OCI-LY1 (cell line): ENCODE data around the gene GPLD1.

Experiments used
- H2AFZ ChIP-seq: fragments of 200-600 bp; sonication (generic), shearing (Covaris generic); 2 replicates; pipeline ENCODE4 v1.6.0; 2014; ENCODE audit warnings: antibody characterized with exemption, mild to moderate bottlenecking, low read length
- H3F3A ChIP-seq: fragments of 200-600 bp; sonication (generic), shearing (Covaris generic); 2 replicates; pipeline ENCODE4 v1.6.0; 2014; ENCODE audit warnings: mild to moderate bottlenecking, antibody characterized with exemption, low read length, moderate library complexity; ENCODE audit not compliant: insufficient read depth
- H3K27ac ChIP-seq: fragments of 200-600 bp; sonication (generic); 2 replicates; pipeline ENCODE4 v1.5.1; 2014; ENCODE audit warnings: low read length, mixed run types, mild to moderate bottlenecking, low read depth; ENCODE audit not compliant: poor library complexity, severe bottlenecking
- H3K27me3 ChIP-seq: fragments of 200-600 bp; sonication (generic); 2 replicates; pipeline ENCODE4 v1.6.0; 2014; ENCODE audit warnings: antibody characterized with exemption, mild to moderate bottlenecking, low read length, moderate library complexity; ENCODE audit not compliant: insufficient read depth
- H3K36me3 ChIP-seq: fragments of 200-600 bp; sonication (generic); 2 replicates; pipeline ENCODE4 v1.6.1; 2014; ENCODE audit warnings: mild to moderate bottlenecking, antibody characterized with exemption, low read length, moderate library complexity, mixed read lengths; ENCODE audit not compliant: insufficient read depth
- H3K4me1 ChIP-seq: fragments of 200-600 bp; sonication (generic); 2 replicates; pipeline ENCODE4 v1.5.1; 2014; ENCODE audit warnings: mild to moderate bottlenecking, low read length, moderate library complexity; ENCODE audit not compliant: insufficient read depth, severe bottlenecking
- H3K4me2 ChIP-seq: fragments of 200-600 bp; sonication (generic), shearing (Covaris generic); 2 replicates; pipeline ENCODE4 v1.6.1; 2014; ENCODE audit warnings: low read length
- H3K4me3 ChIP-seq: fragments of 200-600 bp; sonication (generic); 2 replicates; pipeline ENCODE4 v1.5.1; 2014; ENCODE audit warnings: low read length, low read depth, mild to moderate bottlenecking, mixed read lengths; ENCODE audit not compliant: poor library complexity, severe bottlenecking
- H3K79me2 ChIP-seq: fragments of 200-600 bp; shearing (Covaris generic); 2 replicates; pipeline ENCODE4 v1.6.1; 2016; ENCODE audit warnings: mixed run types, low read length, mixed read lengths; ENCODE audit not compliant: insufficient read depth
- H3K9ac ChIP-seq: fragments of 200-600 bp; sonication (generic), shearing (Covaris generic); 2 replicates; pipeline ENCODE4 v1.6.1; 2014; ENCODE audit warnings: mild to moderate bottlenecking, low read length, mixed read lengths
- H3K9me2 ChIP-seq: fragments of 200-600 bp; sonication (generic), shearing (Covaris generic); 2 replicates; pipeline ENCODE4 v1.6.1; 2014; ENCODE audit warnings: low read depth, mild to moderate bottlenecking, low read length, mixed read lengths
- H3K9me3 ChIP-seq: fragments of 200-600 bp; shearing (Covaris generic); 2 replicates; pipeline ENCODE4 v1.6.1; 2014; ENCODE audit warnings: low read length, mixed read lengths
- H4K20me1 ChIP-seq: fragments of 200-600 bp; sonication (generic), shearing (Covaris generic); 2 replicates; pipeline ENCODE4 v1.6.0; 2016; ENCODE audit warnings: mild to moderate bottlenecking, low read length; ENCODE audit not compliant: insufficient read depth
- CTCF ChIP-seq: fragments of 200-600 bp; sonication (generic), shearing (Covaris generic); IDR thresholded peaks from 2 replicates; pipeline ENCODE4 v1.5.1; 2017; ENCODE audit warnings: mild to moderate bottlenecking, antibody characterized with exemption, low read length, moderate library complexity, mixed read lengths
- EZH2 ChIP-seq: fragments of 200-600 bp; sonication (generic), shearing (Covaris generic); IDR thresholded peaks from 2 replicates; pipeline ENCODE4 v1.8.0; 2017; ENCODE audit warnings: borderline replicate concordance, mixed run types, mild to moderate bottlenecking, antibody characterized with exemption, low read length, moderate library complexity, mixed read lengths

GPLD1 gene

GRCh38 chr6:24446670-24447069, 42.7 kb downstream of the GPLD1 start:
- H3K36me3 ChIP-seq: no peaks in the 10 kb centered on the region
- no peak overlapping the region for H3K4me3 ChIP-seq
- H4K20me1 ChIP-seq: no peaks in the 10 kb centered on the region
- no peak overlapping the region for H3K4me2 ChIP-seq
- TF ChIP-seq CTCF (no peak), EZH2 (no peak)
- H3K9me3 ChIP-seq: no peaks in the 10 kb centered on the region
- H3F3A ChIP-seq: no peaks in the 10 kb centered on the region
- no peak overlapping the region for H2AFZ ChIP-seq
- no peak overlapping the region for H3K9ac ChIP-seq
- H3K4me1 ChIP-seq: no peaks in the 10 kb centered on the region
- H3K27me3 ChIP-seq: no peaks in the 10 kb centered on the region
- H3K27ac ChIP-seq: no peak overlapping the region
- no peaks in the 10 kb centered on the region for H3K79me2 ChIP-seq
- H3K9me2 ChIP-seq: no peaks in the 10 kb centered on the region

GRCh38 chr6:24445704-24446103, 43.7 kb downstream of the GPLD1 start:
- Histone ChIP-seq H3K4me1 (no peaks in the 10 kb centered on the region), H3K27ac (no peak overlapping the region), H3K27me3 (no peaks in the 10 kb centered on the region), H3F3A (no peaks in the 10 kb centered on the region), H4K20me1 (no peaks in the 10 kb centered on the region), H3K9ac (no peak overlapping the region), H3K9me2 (no peaks in the 10 kb centered on the region), H3K9me3 (no peaks in the 10 kb centered on the region), H3K4me2 (no peak overlapping the region), H3K79me2 (no peaks in the 10 kb centered on the region), H3K4me3 (no peak overlapping the region), H3K36me3 (no peaks in the 10 kb centered on the region), H2AFZ (no peak overlapping the region)
- TF ChIP-seq CTCF (no peak), EZH2 (no peak)

- no peaks in the 10 kb centered on the region for H3K4me1 ChIP-seq
- no peak overlapping the region for H3K4me2 ChIP-seq
- peaks cover 7% of the 10 kb centered on the region; the same call in 1 of the 2 replicates for H3K36me3 ChIP-seq
- H3K27ac ChIP-seq: no peak overlapping the region
- no peak overlapping the region for H2AFZ ChIP-seq
- H3K9me3 ChIP-seq: no peaks in the 10 kb centered on the region
- TF ChIP-seq EZH2 (no peak), CTCF (no peak)
- no peak overlapping the region for H3K4me3 ChIP-seq
- H3K27me3 ChIP-seq: no peaks in the 10 kb centered on the region
- no peak overlapping the region for H3K9ac ChIP-seq
- no peaks in the 10 kb centered on the region for H3K79me2 ChIP-seq
- no peaks in the 10 kb centered on the region for H3K9me2 ChIP-seq
- H3F3A ChIP-seq: no peaks in the 10 kb centered on the region
- no peaks in the 10 kb centered on the region for H4K20me1 ChIP-seq
Measured at GRCh38 chr6:24444588-24444987, 44.8 kb downstream of the GPLD1 start.
